HG03045 (cell line): ENCODE data around the gene SBF1.
A peak's percentile ranks its signal among the peaks of the same experiment; 100 is the strongest.

Experiments used
- ATAC-seq: cut with Tn5 transposase; IDR thresholded peaks from one replicate; pipeline ENCODE4 v1.9.1; 2021; ENCODE audit warnings: mild to moderate bottlenecking, moderate library complexity; ENCODE audit not compliant: unreplicated experiment

SBF1 gene

DNA sequence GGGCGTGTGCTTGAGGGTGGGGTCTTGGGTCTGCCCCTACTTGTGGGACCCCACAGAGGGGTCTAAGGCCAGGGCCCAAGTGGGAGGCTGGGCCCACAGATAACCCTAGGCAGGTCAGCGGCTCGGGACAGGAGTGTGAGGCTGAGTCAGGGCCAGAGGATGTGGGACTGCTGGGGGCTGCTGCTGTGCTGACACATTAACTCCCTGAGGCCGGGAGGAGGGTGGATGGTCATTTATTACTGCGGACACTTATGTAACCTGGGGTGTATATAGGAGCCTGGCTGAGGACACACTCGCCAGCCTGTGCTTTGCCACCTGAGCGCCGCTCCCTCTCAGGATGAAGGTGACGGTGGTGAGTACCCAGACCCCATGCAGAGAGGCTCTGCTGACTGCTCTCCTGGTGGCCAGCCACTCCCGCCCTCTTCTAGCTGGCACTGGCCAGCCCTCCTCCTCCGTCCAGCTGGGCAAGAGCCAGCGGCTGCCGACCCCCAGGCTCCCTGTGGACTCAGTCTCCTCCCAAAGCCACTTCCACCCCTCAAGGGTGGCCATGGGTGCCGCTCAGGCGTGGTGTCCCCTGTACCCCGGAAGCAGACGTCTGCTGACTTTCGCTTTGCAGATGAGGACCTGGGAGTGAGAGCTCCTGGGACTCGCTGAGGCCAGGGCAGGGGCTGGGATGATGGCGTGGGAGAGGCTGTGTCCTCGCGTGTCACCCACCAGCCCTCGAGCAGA, 11.9 kb upstream of the SBF1 start, which contains the start of gene MIOX:
Gene MIOX (plus strand): TSS at position 299 of the 729 bp plus-strand sequence. CDS start 39 bp downstream, at position 338.
- ATAC-seq, result no peak

DNA sequence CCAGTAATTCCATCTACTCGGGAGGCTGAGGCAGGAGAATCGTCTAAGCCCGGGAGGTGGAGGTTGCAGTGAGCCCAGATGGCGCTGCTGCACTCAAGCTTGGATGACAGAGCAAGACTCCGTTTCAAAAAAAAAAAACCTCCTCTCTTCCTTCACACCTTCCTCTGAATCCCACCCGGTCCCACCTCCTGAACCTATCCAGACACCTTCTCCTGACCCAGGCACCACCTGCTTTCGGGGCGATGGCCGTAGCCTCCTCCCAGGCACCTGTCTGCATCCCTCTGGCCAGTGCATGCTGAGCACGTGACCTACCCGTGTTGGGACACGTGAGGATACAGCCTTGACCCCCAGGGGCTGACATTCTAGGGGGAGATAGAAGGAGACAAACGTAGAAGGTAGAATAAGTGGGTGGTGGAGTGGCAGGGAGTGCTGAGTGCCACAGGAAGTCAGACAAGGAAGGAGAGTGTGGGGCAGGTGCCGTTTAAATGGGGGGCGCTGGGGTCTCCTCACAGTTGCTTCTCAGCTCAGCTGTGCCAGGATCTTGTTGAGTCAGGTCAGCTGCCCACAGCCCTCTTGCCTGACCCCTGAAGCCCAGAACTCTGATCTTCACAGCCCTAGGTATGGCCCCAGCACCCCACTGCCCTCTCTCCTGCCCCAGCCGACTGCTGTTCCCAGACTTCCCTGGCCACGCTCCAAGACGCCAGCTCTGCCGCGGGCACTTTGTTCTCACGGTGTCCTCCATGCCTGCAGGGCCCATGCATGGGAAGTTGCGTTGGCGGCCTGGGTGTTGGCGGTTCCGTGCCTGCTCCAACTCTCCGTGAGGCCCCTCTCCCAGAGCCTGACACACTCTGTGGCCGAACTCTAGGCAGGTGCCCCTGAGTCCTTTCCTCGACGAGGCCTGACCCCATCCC, 10.6 kb upstream of the SBF1 start:
- no peak for ATAC-seq

DNA sequence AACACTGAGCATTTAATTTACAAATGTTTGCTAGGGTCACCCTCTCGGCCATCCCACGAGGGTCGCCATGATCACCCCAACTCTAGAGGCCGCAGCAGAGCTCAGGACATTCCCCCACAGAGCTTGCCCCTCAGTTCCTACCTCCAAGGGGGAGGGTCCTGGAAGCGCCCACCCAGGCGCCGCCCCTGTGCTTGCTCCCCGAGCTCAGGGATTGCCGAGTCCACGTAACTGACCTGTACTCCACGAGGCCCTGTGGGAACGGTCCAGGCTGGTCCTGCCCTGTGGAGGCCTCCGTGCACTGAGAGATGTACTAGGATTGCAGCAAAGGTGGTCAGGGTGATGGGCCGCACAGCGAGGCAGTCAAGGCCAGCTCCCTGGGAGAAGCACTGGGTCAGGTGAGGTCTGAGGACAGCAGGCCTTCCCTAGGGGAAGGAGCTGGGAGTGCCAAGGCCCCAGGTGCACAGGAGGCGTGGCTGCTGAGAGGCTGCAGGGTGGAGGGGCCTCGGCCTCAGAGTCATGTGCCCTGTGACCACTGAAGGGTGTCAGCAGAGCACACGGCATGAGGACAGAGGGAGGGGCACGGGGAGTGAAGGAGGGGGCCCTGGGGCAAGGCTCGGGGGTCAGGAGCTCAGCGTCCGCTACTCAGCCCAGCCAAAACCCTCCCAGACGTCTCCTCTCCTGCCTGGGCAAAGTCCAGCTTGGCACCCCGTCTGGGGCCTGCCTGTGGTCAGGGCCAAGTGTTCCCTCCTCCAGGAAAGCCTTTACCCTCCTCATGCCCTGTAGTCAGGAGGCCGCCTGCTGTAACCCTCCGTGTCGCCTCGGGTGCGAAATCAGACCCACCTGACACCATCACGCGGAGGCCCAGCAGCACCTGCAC, 9.4 kb upstream of the SBF1 start:
- ATAC-seq, result no peak

DNA sequence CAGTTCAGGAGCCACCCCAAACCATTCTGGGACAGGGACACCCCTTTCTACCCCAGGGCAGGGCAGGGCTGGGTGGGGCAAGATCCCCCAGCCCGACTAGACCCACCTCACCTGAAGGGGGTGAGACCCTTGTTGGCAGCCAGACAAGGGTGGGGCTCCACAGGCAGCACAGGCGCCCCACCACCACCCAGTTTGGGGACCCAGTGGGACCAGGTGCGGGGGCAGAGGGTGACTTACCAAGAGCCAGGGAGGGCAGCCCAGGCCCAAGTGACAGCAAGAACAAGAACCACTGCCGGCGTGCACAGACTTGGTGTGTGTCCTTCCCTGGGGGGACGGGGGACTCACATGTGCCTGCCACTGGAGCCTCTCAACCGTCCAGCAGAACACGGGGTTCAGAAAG, 8.7 kb upstream of the SBF1 start:
- no peak for ATAC-seq

DNA sequence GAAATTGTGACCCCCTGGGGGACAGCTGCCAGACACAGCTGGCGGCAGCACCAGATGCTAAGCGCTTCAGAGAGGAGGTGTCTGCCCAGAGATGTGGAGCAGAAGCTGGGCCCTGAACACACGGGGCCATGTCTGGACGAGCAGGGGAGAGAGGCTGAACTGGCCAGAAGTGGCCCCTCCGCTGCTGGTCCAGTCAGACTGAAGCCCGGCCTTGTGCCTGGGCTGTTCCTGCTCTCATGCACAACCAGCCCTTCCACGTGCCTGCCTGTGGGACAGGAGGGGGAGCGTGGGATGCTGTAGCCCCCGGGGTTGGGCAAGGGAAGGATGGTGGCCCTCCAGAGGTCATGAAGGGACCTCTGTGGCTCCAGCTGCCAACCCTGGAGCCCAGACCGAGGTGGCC, 8.3 kb upstream of the SBF1 start:
- ATAC-seq, result no peak

DNA sequence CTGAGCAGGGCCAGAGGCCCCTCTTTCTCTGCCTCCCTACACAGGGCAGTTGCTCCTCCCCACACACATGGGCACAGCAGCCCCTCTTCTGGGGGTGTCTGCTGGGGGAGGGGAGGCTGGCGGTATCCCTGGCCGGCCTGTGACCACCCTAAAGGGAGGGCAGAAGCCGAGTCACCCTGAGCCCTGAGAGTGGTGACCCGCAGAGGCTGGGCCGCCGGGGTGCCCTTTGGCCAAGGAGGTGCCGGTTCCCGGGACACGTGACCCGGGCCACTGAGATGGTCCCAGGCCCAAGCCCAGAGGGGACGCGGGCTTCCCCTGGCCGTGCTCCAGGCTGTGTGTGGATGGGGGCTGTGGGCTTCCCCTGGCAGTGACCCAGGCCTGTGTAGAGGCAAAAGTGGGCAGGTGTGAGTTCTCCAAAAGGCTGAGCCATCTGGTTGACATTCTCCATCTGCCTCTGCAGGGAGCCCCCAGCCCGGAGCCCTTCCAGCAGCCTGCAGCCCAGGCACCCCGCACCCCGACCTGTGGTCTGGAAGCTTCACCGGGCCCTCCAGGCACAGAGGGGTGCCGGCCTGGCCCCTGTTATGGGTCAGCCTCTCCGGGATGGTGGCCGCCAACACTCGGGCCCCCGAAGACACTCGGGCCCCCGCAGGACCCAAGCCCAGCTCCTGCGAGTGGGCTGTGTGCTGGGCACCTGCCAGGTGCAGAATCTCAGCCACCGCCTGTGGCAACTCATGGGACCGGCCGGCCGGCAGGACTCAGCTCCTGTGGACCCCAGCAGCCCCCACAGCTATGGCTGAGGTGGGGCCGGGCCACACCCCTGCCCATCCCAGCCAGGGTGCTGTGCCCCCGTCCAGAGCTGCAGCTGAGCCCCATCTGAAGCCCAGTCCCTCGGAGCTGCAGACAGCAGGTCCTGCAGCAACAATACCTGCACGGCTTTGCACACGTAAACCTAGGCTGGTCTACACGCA, 7.6 kb upstream of the SBF1 start:
- no peak for ATAC-seq

DNA sequence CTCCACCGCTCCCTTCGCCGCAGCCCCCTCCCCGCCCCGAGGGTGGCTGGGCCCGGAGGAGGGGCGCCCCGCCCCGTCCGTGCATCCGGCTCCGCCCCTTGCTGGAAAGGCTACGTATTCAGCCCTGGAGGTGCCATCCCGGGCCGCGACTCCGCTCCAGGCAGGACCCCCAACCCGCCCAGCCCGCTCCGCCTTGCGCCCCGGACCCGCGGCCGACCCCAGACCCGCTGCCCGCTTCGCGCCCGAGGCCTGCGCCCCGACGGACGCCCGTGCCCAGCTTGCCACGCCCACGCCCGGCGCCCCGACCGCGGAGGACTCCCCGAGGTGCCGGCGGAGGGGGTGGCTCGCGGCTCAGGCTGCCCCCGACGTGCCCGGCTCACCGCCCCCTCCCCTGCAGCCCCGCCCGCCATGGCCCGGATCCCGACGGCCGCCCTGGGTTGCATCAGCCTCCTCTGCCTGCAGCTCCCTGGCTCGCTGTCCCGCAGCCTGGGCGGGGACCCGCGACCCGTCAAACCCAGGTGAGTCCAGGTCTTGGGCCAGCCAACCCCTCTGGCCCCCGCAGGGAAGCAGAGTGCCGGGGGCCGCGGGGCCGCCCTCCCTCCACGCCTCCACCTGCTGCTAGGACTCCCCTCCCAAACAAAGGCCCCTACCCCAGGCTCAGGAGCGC, 6.7 kb upstream of the SBF1 start, which contains the start of gene ADM2:
Gene ADM2 (plus strand): TSS at position 104 of the 667 bp plus-strand sequence. CDS start 305 bp downstream, at position 409.
- ATAC-seq, result no peak

DNA sequence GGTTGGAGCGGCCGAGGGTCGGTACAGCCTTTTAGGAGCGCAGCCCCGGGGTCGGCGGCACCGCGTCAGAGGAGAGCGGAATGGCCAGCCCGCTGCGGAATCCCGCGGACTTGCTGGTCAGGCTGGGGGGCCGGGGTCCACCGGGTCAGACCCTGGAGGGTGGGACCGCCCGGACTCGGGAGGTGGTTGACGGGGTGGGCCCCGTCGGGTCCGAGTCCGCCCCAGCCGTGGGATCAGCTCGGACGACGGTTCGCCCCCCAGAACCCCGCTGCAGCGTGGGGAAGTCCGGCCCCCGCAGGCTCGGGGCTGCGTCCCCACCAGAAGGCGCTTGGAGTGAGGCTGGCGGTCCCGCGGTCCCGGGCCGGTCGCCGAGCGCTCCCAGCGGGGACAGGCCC, 6.2 kb upstream of the SBF1 start:
- ATAC-seq, result no peak

DNA sequence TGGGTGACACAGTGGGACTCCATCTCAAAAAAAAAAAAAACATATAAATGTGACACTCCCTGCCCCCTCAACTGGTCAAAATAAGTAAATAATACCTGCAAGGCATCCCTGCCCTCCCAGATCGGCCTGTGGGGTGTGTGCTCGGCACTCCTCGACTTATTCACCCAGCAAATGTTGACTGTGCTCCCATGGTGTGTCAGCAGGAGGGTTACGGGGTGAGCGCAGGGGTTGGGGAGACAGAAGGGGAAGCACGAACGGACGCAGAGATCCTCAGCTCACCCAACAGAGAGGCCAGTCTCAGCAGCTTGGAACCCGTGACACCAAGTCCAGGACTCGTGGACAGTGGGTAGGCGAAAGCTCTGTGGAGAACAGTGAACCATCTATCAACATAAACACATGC, 4.9 kb upstream of the SBF1 start:
- ATAC-seq, result no peak

DNA sequence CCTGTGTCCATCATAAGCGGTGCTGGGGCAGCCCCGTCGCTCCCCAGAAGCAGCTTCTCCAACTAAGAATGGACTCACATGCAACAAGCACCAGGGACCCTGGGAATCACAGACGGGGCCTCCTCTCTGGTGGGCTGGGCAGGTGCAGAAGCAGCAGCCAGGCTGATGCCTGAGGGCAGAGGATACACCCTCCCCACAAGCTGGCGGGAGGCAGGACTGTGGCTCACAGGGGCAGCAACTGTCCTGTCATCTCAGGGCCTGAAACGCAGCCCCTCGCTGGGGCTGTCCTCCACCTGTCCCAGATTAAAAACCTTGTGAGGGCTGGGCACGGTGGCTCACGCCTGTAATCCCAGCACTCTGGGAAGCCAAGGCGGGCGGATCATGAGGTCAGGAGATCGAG, 3.1 kb upstream of the SBF1 start:
- no peak for ATAC-seq

DNA sequence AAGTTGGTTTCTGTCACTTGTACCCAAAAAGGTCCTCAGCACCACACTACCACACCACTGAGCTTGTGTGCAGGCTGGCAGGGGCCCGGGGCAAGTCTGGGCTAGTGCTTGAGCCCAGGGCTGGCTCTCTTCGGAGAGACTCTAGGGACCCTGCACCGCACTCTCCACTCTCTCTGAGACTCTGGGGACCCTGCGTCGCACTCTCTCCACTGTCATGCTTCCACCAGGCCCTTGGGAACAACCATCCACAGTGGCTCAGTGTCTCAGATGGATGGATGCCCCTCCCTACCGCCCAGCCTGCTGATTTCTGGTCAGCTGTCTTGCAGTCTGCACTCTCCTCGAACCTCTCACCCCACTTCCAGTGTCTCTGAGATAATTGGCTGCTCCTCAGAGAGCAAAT, 2.0 kb upstream of the SBF1 start:
- ATAC-seq, result no peak

DNA sequence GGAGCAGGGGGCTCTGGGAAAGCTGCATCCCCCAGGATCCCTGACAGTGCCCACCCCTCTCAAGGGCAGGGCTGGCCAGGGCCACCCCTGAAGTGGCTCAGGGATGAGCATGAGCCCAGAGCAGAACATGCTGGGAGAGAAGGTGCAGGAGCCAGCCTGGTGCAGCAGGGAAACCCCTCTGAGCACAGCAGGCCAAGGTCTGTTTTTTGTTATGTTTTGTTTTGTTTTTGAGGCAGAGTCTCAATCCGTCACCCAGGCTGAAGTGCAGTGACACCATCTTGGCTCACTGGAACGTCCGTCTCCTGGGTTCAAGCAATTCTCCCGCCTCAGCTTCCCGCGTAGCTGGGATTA, 792 bp upstream of the SBF1 start:
- ATAC-seq, result no peak

DNA sequence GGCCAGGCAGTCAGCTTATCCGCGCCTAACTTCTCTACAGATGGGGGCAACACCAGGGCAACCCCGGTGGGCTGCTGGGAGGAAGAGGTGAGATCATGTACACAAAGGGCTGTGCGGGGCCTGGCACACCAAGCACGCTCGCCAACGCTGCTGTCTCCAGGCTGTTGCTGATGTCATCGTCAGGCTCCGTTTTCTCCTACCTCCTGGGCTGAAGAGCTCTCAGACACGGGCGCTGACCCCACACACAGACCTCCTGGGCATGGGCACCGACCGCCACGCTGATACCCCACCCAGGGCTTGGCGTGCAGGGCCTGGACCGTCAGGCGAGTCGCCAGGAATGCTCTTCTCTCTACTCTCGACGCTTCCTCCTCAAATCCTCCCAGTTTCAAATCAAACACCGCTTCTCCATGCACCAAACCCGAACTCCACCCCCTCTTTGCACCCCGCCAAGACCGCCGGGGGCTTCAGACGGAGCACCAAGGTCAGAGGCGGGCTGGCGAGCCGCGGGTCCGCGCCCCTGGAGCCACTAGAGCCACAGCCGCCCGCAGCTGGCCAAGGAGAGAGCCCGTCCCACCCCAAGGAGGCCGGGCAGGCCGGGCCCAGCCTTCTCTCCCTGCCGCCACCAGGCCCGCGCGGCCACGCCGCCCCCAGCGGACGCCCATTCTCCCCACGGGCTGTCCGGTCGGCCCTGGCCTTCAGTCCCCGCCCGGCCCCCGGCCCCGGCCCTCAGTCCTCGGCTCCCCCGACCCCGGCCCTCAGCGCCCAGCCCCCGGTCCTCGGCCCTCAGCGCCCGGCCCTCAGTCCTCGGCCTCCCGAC, 772 bp downstream of the SBF1 start:
- ATAC-seq, result peak; percentile 4

DNA sequence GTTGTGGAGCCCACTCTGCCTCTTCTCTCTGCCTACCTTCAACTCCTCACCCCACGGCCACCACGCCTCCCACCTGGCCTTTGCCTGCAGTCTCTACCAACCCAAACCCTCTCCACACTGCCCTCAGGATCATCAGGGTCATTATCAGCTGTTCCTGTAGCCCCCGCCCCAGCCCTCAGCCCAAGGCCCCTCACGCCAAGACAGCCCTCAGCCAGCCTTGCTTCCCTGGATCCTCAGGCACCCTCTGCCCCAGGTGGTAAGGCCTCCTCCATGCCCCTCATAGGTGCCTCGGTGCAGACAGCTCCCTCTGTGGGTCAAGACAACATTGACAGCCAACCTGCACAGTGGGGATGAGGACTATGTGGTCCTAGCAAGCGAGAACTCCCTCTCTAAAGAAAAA, 1.7 kb downstream of the SBF1 start:
- ATAC-seq, result no peak

DNA sequence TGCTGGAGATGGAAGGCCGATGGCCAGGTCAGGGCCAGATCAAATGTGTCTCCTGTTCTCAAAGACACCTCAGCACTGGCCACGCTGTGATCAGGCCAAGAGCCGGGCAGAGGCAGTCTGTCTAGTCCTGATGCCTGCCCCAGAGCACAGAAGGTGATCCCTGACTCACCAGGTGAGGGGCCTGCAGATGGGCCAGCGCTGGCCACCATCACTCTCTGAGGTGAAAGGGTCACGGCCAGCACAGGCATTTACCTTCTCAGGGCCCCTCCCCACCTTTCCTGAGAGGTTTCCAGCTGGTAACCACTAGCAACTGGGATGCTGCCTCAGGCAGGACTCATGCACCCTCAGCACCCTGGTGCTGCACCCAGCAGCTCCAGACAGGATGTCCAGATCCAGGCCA, 2.9 kb downstream of the SBF1 start:
- no peak for ATAC-seq

DNA sequence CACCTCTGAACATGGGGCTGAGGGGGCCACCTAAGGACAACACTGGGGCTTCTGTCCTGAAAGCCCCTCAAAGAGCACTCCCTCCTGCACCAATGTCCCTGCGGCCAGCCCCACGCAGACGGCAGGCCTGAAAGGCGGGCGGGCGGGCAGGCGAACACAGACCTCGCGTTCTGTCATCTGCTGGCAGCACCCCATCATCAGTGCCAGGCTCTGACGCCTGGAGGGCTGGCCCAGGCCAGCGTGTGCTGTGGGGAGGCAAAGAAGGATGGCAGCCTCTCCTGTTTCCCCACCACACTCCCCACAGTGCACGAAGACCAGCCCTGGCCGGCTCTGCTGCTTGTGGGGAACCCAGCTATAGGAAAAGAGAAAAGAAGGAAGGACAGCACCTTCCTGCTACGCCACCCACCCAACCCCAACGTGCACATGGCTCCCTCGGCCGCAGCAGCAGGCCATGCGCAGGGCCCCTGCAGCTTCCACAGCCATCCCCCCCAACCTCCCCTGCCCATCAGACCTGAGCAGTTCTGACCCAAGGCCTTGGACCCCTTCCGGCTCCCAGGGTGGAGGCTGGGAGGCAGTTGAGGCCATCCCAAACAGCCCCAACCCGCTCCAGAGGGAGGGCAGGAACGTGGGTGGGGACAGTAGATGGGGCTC, 3.5 kb downstream of the SBF1 start:
- no peak for ATAC-seq

DNA sequence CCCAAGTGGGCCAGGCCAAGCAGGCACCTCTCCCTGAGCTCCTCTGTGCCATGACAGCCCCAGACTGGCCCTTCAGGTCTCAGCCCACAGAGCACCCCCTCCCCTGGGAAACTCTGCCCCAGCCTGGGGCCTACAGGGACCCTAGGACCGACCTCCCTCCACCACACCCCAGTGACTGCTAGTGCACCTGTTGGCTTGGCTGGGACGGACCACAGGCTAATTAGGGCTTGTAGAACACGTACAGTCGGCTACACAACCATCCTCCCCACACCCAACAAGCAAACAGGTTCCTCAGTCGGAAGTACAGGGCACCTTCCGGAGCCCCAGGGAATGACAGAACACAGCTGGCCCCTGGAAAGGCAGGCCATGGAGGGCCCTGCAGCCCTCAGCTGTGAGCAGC, 4.3 kb downstream of the SBF1 start:
- ATAC-seq, result no peak
